HG02943 (cell line): ENCODE measurements around the gene THNSL1.
"Not testable (repeated sequence)": the region's sequence is repeated elsewhere in the genome, so short reads cannot be mapped to it uniquely, and the experiment has no call there.

Source experiments
- ATAC-seq: cut with Tn5 transposase; IDR thresholded peaks from one replicate; pipeline ENCODE4 v1.9.1; 2021; ENCODE audit warnings: mild to moderate bottlenecking, low read depth, moderate library complexity; ENCODE audit not compliant: unreplicated experiment

The THNSL1 gene

GRCh38 chr10:25016376-25017153, at the start of gene THNSL1:
Gene THNSL1 (plus strand): TSS chr10:25016612. CDS start chr10:25023224, 6,612 bp downstream.
- peak; percentile 99 for ATAC-seq

- no peak for ATAC-seq
These were observed 49.4 kb upstream of the THNSL1 start for GRCh38 chr10:24966962-24967481.

GRCh38 chr10:24968349-24968748, 48.1 kb upstream of the THNSL1 start:
- ATAC-seq = no peak

GRCh38 chr10:24968951-24969350, 47.5 kb upstream of the THNSL1 start:
- ATAC-seq = not testable (repeated sequence)

GRCh38 chr10:24969841-24970281, 46.6 kb upstream of the THNSL1 start:
- ATAC-seq = no peak

- no peak for ATAC-seq
These were observed 45.0 kb upstream of the THNSL1 start for GRCh38 chr10:24971374-24971773.

- no peak for ATAC-seq
These were observed 43.2 kb upstream of the THNSL1 start for GRCh38 chr10:24973163-24973562.

GRCh38 chr10:24974976-24975375, 41.4 kb upstream of the THNSL1 start:
- no peak for ATAC-seq

- no peak for ATAC-seq
These were observed 36.7 kb upstream of the THNSL1 start for GRCh38 chr10:24979685-24980084.

GRCh38 chr10:24981161-24981710, 35.2 kb upstream of the THNSL1 start:
- ATAC-seq = no peak

- ATAC-seq = no peak
These were observed 33.9 kb upstream of the THNSL1 start for GRCh38 chr10:24982319-24983112.

- ATAC-seq = no peak
These were observed 33.3 kb upstream of the THNSL1 start for GRCh38 chr10:24983130-24983529.

GRCh38 chr10:24983946-24984345, 32.5 kb upstream of the THNSL1 start:
- ATAC-seq = no peak

- ATAC-seq = no peak
These were observed 31.5 kb upstream of the THNSL1 start for GRCh38 chr10:24984906-24985305.

- no peak for ATAC-seq
These were observed 27.4 kb upstream of the THNSL1 start for GRCh38 chr10:24988831-24989640.

GRCh38 chr10:24989867-24990266, 26.5 kb upstream of the THNSL1 start:
- ATAC-seq = no peak

GRCh38 chr10:24991298-24991697, 25.1 kb upstream of the THNSL1 start:
- ATAC-seq = no peak

- no peak for ATAC-seq
These were observed 23.8 kb upstream of the THNSL1 start for GRCh38 chr10:24992512-24993133.

- ATAC-seq = no peak
These were observed 23.0 kb upstream of the THNSL1 start for GRCh38 chr10:24993237-24993958.
